Esophagus squamous epithelium (tissue), 5 donors: Measurements from ENCODE around the gene SETD4. TPM values are rescaled to one million over a fixed set of nuclear protein-coding genes. Genes with fewer than 3 reads are reported as not detected.
"Not testable (repeated sequence)": the region's sequence is repeated elsewhere in the genome, so short reads cannot be mapped to it uniquely, and the experiment has no call there.

Source experiments
- DNase-seq: peaks from one replicate; lab custom pipeline; 2025; lab: John Stamatoyannopoulos, UW
- H3K27ac ChIP-seq, 4 donors: fragments of 200-600 bp; sonication (generic); one replicate each; pipeline ENCODE4 v1.5.1; 2016 to 2019; ENCODE audit warnings: mild to moderate bottlenecking in 1 of 4
- H3K27me3 ChIP-seq, 4 donors: fragments of 200-600 bp; sonication (generic); 1 replicate in 3 of 4; 2 replicates in 1 of 4; pipeline versions ENCODE4 v1.5.1 to v1.6.0; 2017 to 2021; ENCODE audit warnings: antibody characterized with exemption in 1 of 4
- H3K36me3 ChIP-seq, 3 donors: fragments of 200-600 bp; sonication (generic); one replicate each; pipeline ENCODE4 v1.5.1; 2016 to 2019
- H3K4me1 ChIP-seq, 3 donors: fragments of 200-600 bp; sonication (generic); one replicate each; pipeline ENCODE4 v1.5.1; 2017 to 2019
- H3K4me3 ChIP-seq, 4 donors: fragments of 200-600 bp; sonication (generic); 1 replicate in 3 of 4; 2 replicates in 1 of 4; pipeline ENCODE4 v1.5.1; 2016 to 2019; ENCODE audit warnings: mild to moderate bottlenecking in 2 of 4, moderate library complexity in 1 of 4
- H3K9me3 ChIP-seq, 3 donors: fragments of 200-600 bp; sonication (generic); one replicate each; pipeline ENCODE4 v1.5.1; 2016 to 2019
- POLR2A ChIP-seq, 4 donors: fragments of 450-650 bp; IDR thresholded peaks; one replicate each; pipeline ENCODE4 v1.6.1; 2017; ENCODE audit warnings: antibody characterized with exemption in 4 of 4, mild to moderate bottlenecking in 4 of 4, moderate library complexity in 3 of 4
- WGBS, 2 donors: methylation state at CpG; one replicate each; pipeline ENCODE4 v1.1.5; 2018; 5-methylcytosine and 5-hydroxymethylcytosine counted together
- intact Hi-C: fragments of 100-400 bp; cut with DNase I; formaldehyde crosslinking; loops from one replicate; pipeline ENCODE4 v1.15.0; 2022
- total RNA-seq, 4 donors: library from RNA; depleted of rRNA; stranded (reverse); fragments of >200 nt; gene quantifications; one replicate each; pipeline ENCODE4 v1.1.0, GENCODE V29; 2016
- TF ChIP-seq, protein P1 (sequence below), 6 experiments: fragments of 450-650 bp in 4 of 6; fragments of 200-600 bp in 2 of 6; sonication (generic) in 2 of 6; IDR thresholded peaks; one replicate each; pipeline ENCODE4 v1.5.1; 2016 to 2019; ENCODE audit warnings: antibody characterized with exemption in 6 of 6, mild to moderate bottlenecking in 4 of 6, moderate library complexity in 4 of 6
- donor health status: DM: yes; HTN: yes; CAD: no.

Gene SETD4
- total RNA-seq, 4 donors from 2014 or later: 9.9 to 30.1 (median 14.6) TPM

- no peak for TF ChIP-seq POLR2A (IDR thresholded peaks at IDR 0.05)
- TF ChIP-seq, protein P1, sequence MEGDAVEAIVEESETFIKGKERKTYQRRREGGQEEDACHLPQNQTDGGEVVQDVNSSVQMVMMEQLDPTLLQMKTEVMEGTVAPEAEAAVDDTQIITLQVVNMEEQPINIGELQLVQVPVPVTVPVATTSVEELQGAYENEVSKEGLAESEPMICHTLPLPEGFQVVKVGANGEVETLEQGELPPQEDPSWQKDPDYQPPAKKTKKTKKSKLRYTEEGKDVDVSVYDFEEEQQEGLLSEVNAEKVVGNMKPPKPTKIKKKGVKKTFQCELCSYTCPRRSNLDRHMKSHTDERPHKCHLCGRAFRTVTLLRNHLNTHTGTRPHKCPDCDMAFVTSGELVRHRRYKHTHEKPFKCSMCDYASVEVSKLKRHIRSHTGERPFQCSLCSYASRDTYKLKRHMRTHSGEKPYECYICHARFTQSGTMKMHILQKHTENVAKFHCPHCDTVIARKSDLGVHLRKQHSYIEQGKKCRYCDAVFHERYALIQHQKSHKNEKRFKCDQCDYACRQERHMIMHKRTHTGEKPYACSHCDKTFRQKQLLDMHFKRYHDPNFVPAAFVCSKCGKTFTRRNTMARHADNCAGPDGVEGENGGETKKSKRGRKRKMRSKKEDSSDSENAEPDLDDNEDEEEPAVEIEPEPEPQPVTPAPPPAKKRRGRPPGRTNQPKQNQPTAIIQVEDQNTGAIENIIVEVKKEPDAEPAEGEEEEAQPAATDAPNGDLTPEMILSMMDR (IDR thresholded peaks at IDR 0.05): no peak
- intact Hi-C loops: no loop called here
- Histone ChIP-seq H3K27ac (peak overlapping the region in 3 of 4 donors; percentile 52 to 77 (median 68)), H3K36me3 (no peaks in the 10 kb centered on the region), H3K4me1 (peaks cover 0 to 44% (median 1%) of the 10 kb centered on the region in 3 donors), H3K9me3 (no peaks in the 10 kb centered on the region), H3K4me3 (no peak overlapping the region), H3K27me3 (peaks cover 0 to 28% (median 0%) of the 10 kb centered on the region in 4 donors)
- no peak for DNase-seq
Measured at GRCh38 chr21:36103434-36103833, 43.1 kb upstream of the SETD4 start.

DNA sequence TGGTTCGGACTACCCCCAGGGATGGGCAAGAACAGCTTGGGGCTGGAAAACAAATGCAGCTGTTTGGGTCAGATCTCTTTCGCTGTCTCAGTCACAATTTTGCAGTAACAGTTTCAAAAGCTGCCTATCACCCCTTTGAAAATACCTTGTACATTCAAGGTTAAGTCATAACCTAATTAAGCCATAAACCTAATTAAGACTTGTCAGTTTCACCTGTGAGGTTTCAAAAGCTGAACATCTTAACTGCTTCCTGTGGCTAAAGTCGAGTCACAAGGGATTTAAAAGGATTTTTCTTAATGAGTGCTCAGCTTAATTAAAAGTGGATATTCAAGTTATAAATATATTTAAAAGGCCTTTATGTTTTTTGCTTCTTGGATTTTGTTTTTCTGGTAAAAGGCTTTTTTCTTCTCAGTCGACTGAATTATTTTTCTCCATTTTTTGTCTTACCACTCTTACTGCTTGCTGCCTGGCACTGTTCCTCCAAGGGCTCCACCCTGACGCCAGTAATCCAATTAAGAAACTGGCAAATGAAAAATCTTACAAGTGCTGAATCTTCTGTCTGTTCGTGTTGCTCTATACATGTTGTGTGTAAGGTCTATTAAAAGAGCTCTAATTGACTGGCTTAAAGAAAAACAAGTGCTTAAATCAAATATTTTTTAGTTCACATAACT is 40.8 kb upstream of the SETD4 start:
- H3K27me3 ChIP-seq: peaks cover 0 to 28% (median 0%) of the 10 kb centered on the region in 4 donors
- H3K27ac ChIP-seq: peak overlapping the region in 3 of 4 donors; percentile 2 to 24 (median 14)
- WGBS, 2 donors: 50 to 63% methylated on average over 6 of the region's 6 CpGs
- H3K36me3 ChIP-seq: no peaks in the 10 kb centered on the region
- DNase-seq: no peak
- intact Hi-C loops: no loop called here
- H3K4me3 ChIP-seq: no peak overlapping the region
- H3K4me1 ChIP-seq: peaks cover 0 to 65% (median 16%) of the 10 kb centered on the region in 3 donors
- TF ChIP-seq, protein P1 (IDR thresholded peaks at IDR 0.05): no peak
- no peak for TF ChIP-seq POLR2A (IDR thresholded peaks at IDR 0.05)
- H3K9me3 ChIP-seq: no peaks in the 10 kb centered on the region

DNA sequence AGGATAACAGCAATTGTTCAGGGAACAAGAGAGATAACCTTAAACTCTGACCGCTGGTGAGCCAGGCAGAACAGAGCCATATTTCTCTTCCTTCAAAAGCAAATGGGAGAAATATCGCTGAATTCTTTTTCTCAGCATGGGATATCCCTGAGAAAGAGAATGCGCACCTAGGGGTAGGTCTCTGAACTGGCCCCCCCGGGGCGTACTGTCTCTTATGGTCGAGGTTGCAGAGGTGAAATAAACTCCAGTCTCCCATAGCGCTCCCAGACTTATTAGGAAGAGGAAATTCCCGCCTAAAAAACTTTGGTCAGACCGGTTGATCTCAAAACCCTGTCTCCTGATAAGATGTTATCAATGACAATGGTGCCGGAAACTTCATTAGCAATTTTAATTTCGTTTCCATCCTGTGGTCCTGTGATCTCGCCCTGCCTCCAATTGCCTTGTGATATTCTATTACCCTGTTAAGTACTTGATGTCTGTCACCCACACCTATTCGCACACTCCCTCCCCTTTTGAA is 39.4 kb upstream of the SETD4 start:
- H3K27me3 ChIP-seq: peaks cover 0 to 17% (median 0%) of the 10 kb centered on the region in 4 donors
- H3K27ac ChIP-seq, H3K36me3 ChIP-seq, H3K9me3 ChIP-seq, intact Hi-C loops, H3K4me3 ChIP-seq, DNase-seq: not testable (repeated sequence)
- peaks cover 0 to 58% (median 16%) of the 10 kb centered on the region in 3 donors for H3K4me1 ChIP-seq
- 76 to 88% methylated on average over 7 to 11 of the region's 13 CpGs for WGBS, 2 donors

DNA sequence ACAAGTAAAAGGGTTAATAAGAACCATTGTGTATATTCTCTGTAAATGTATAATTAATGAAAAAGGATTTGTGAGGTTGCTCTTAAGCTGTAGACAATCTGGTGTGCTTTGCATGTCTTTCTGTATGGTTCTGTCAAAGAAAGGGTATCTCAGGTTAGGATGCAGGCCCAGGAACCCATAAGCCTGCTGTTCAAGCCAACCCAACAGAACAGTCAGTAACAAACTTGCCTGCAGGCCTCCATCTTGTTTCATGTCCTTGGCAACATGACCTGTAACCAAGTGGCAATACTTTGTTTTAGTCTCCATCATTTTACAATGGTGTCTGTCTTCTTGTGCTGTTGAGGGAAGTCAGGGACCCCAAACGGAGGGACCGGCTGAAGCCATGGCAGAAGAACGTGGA is 38.7 kb upstream of the SETD4 start:
- intact Hi-C loops: no loop called here
- H3K4me1 ChIP-seq: peaks cover 0 to 50% (median 16%) of the 10 kb centered on the region in 3 donors
- TF ChIP-seq POLR2A (IDR thresholded peaks at IDR 0.05): no peak
- TF ChIP-seq, protein P1 (IDR thresholded peaks at IDR 0.05): no peak
- H3K36me3 ChIP-seq: no peaks in the 10 kb centered on the region
- H3K27ac ChIP-seq: peak overlapping the region in 1 of 4 donors; percentile 72
- no peak for DNase-seq
- peaks cover 0 to 3% (median 0%) of the 10 kb centered on the region in 3 donors for H3K9me3 ChIP-seq
- WGBS, 2 donors: 98 to 100% methylated on average over 3 of the region's 3 CpGs
- peaks cover 0 to 10% (median 0%) of the 10 kb centered on the region in 4 donors for H3K27me3 ChIP-seq
- H3K4me3 ChIP-seq: no peak overlapping the region

- Histone ChIP-seq H3K4me1 (peaks cover 0 to 42% (median 16%) of the 10 kb centered on the region in 3 donors), H3K36me3 (no peaks in the 10 kb centered on the region), H3K27me3 (peaks cover 0 to 6% (median 0%) of the 10 kb centered on the region in 4 donors), H3K4me3 (no peak overlapping the region), H3K9me3 (peaks cover 0 to 11% (median 7%) of the 10 kb centered on the region in 3 donors), H3K27ac (peak overlapping the region in 2 of 4 donors; percentile 72 to 73)
- DNase-seq: no peak
- WGBS, 2 donors: 36 to 63% methylated on average over 2 of the region's 2 CpGs
- TF ChIP-seq, protein P1 (IDR thresholded peaks at IDR 0.05): no peak
- TF ChIP-seq POLR2A (IDR thresholded peaks at IDR 0.05): no peak
- intact Hi-C loops: no loop called here
Measured at GRCh38 chr21:36098182-36098532, 37.8 kb upstream of the SETD4 start.
